Peyer's patch (tissue), 4 donors: Measurements from ENCODE around the gene CLDN4. TPM values are rescaled to one million over a fixed set of nuclear protein-coding genes. Genes with fewer than 3 reads are reported as not detected.

ENCODE experiments used
- DNase-seq, 3 donors: peaks; one replicate each; pipeline ENCODE4 v3.0.0-alpha.2; 2017 to 2019
- H3K27ac ChIP-seq, 4 donors: fragments of 200-600 bp; sonication (generic); one replicate each; pipeline ENCODE4 v1.5.1; 2016 to 2019
- H3K27me3 ChIP-seq, 2 donors: fragments of 200-600 bp; sonication (generic); one replicate each; pipeline ENCODE4 v1.5.1; 2019
- H3K36me3 ChIP-seq, 3 donors: fragments of 200-600 bp; sonication (generic); one replicate each; pipeline ENCODE4 v1.5.1; 2016 to 2019
- H3K4me1 ChIP-seq, 4 donors: fragments of 200-600 bp; sonication (generic); one replicate each; pipeline ENCODE4 v1.5.1; 2016 to 2019
- H3K4me3 ChIP-seq, 4 donors: fragments of 200-600 bp; sonication (generic); 1 replicate in 3 of 4; 2 replicates in 1 of 4; pipeline ENCODE4 v1.5.1; 2016 to 2019; ENCODE audit warnings: mild to moderate bottlenecking in 1 of 4
- H3K9me3 ChIP-seq, 4 donors: fragments of 200-600 bp; sonication (generic); one replicate each; pipeline ENCODE4 v1.5.1; 2016 to 2019; ENCODE audit warnings: mild to moderate bottlenecking in 1 of 4
- POLR2A ChIP-seq, 2 donors: fragments of 450-650 bp; IDR thresholded peaks; one replicate each; pipeline ENCODE4 v1.5.1; 2017; ENCODE audit warnings: antibody characterized with exemption in 2 of 2, mild to moderate bottlenecking in 2 of 2, moderate library complexity in 2 of 2
- total RNA-seq, 4 donors: library from RNA; depleted of rRNA; stranded (reverse); fragments of >200 nt; gene quantifications; one replicate each; pipeline ENCODE4 v1.1.0, GENCODE V29; 2016
- TF ChIP-seq, protein P1 (sequence below), 6 experiments: fragments of 450-650 bp in 4 of 6; fragments of 200-600 bp in 2 of 6; sonication (generic) in 1 of 6; IDR thresholded peaks; one replicate each; pipeline ENCODE4 v1.5.1; 2017 to 2019; ENCODE audit warnings: antibody characterized with exemption in 6 of 6, mild to moderate bottlenecking in 3 of 6, moderate library complexity in 1 of 6

Gene CLDN4
- total RNA-seq, 4 donors from 2014 or later: 83.3 to 551 (median 450) TPM

DNA sequence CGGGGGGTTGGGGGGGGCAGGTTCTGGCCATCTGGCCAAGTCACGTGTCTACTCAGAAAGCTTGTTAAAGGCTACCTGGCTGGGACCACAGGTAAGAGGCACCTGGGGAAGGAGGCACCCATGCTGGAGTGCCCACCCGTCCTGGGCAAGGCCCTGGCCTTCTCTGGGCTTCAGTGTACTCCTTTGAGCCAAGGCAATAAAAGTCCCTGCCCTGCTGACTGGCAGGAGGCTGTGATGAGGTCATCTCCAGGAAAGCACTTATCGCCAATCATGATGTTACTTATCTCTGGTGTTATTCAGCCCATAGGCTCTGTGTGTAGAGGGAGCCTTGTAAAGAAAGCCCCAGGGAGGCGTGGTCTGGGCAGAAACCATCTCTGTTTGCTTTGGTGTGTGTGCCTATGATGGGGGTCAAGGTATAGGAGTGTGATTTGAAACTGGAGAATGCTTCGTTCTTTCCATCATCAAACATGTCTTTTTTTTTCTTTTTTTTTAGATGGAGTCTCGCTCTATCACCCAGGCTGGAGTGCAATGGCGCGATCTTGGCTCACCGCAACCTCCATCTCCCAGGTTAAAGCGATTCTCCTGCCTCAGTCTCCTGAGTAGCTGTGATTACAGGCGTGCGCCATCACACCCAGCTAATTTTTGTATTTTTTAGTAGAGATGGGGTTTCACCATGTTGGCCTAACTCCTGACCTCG is 2.5 kb upstream of the CLDN4 start:
- TF ChIP-seq, protein P1, sequence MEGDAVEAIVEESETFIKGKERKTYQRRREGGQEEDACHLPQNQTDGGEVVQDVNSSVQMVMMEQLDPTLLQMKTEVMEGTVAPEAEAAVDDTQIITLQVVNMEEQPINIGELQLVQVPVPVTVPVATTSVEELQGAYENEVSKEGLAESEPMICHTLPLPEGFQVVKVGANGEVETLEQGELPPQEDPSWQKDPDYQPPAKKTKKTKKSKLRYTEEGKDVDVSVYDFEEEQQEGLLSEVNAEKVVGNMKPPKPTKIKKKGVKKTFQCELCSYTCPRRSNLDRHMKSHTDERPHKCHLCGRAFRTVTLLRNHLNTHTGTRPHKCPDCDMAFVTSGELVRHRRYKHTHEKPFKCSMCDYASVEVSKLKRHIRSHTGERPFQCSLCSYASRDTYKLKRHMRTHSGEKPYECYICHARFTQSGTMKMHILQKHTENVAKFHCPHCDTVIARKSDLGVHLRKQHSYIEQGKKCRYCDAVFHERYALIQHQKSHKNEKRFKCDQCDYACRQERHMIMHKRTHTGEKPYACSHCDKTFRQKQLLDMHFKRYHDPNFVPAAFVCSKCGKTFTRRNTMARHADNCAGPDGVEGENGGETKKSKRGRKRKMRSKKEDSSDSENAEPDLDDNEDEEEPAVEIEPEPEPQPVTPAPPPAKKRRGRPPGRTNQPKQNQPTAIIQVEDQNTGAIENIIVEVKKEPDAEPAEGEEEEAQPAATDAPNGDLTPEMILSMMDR (IDR thresholded peaks at IDR 0.05): no peak
- peak; percentile 78 to 97 for TF ChIP-seq POLR2A (IDR thresholded peaks at IDR 0.05)
- peaks cover 0 to 3% (median 0%) of the 10 kb centered on the region in 4 donors for H3K9me3 ChIP-seq
- no peaks in the 10 kb centered on the region for H3K27me3 ChIP-seq
- peaks cover 0 to 51% (median 13%) of the 10 kb centered on the region in 4 donors for H3K4me1 ChIP-seq
- peak overlapping the region in 3 of 4 donors; percentile 85 to 100 (median 98) for H3K27ac ChIP-seq
- H3K4me3 ChIP-seq: peak overlapping the region in 1 of 4 donors; percentile 70
- peak in 1 of 3 donors; percentile 90 for DNase-seq
- H3K36me3 ChIP-seq: peaks cover 0 to 11% (median 0%) of the 10 kb centered on the region in 3 donors

DNA sequence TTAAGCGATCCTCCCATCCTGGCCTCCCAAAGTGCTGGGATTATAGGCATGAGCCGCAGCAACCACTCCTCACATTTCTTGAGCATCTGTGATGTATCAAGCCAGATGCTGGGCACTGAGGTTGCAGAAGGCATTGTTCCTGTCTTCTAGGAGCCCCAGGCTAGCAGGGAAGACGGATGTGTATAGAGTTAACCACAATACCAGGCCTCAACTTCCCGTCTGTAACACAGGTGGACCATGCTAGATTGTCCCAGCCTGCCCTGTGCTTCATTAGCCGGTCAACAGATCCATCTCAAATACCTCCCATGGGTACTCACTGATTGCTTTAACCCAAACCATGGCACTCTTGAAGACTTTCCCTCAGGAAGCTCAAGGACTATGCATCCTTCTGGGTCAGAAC is 1.8 kb upstream of the CLDN4 start:
- Histone ChIP-seq H3K4me1 (peaks cover 0 to 44% (median 13%) of the 10 kb centered on the region in 4 donors), H3K9me3 (peaks cover 0 to 3% (median 0%) of the 10 kb centered on the region in 4 donors), H3K27me3 (no peaks in the 10 kb centered on the region), H3K27ac (peak overlapping the region in 3 of 4 donors; percentile 85 to 100 (median 98)), H3K36me3 (peaks cover 0 to 11% (median 0%) of the 10 kb centered on the region in 3 donors), H3K4me3 (peak overlapping the region in 2 of 4 donors; percentile 70 to 87)
- DNase-seq: no peak
- no peak for TF ChIP-seq POLR2A (IDR thresholded peaks at IDR 0.05)
- TF ChIP-seq, protein P1 (IDR thresholded peaks at IDR 0.05): no peak

DNA sequence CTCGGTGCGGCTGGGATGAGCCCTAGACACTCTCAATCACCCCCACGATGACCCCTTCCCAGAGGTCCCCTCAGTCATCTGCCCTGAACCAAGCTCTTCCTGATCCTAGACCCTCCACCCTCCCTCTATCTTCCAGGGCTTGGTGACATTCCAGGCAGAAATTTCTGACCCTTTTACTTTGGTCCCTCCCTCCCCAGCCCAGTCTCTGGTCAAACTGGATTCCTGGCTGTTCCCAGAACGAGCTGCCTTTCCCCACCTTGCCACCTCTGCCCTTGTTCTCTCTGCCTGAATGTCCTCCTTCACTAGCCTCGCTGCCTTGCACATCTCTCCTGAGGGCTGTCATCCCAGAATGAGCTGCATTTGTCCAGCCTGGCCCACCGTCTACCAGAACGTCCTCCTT is 1.3 kb upstream of the CLDN4 start:
- H3K36me3 ChIP-seq: peaks cover 0 to 11% (median 0%) of the 10 kb centered on the region in 3 donors
- H3K4me1 ChIP-seq: peaks cover 0 to 39% (median 13%) of the 10 kb centered on the region in 4 donors
- H3K4me3 ChIP-seq: peak overlapping the region in 2 of 4 donors; percentile 70 to 87
- H3K27ac ChIP-seq: peak overlapping the region in 3 of 4 donors; percentile 85 to 100 (median 98)
- H3K9me3 ChIP-seq: peaks cover 0 to 3% (median 0%) of the 10 kb centered on the region in 4 donors
- no peak for DNase-seq
- TF ChIP-seq POLR2A (IDR thresholded peaks at IDR 0.05): no peak
- TF ChIP-seq, protein P1 (IDR thresholded peaks at IDR 0.05): no peak
- H3K27me3 ChIP-seq: no peaks in the 10 kb centered on the region

DNA sequence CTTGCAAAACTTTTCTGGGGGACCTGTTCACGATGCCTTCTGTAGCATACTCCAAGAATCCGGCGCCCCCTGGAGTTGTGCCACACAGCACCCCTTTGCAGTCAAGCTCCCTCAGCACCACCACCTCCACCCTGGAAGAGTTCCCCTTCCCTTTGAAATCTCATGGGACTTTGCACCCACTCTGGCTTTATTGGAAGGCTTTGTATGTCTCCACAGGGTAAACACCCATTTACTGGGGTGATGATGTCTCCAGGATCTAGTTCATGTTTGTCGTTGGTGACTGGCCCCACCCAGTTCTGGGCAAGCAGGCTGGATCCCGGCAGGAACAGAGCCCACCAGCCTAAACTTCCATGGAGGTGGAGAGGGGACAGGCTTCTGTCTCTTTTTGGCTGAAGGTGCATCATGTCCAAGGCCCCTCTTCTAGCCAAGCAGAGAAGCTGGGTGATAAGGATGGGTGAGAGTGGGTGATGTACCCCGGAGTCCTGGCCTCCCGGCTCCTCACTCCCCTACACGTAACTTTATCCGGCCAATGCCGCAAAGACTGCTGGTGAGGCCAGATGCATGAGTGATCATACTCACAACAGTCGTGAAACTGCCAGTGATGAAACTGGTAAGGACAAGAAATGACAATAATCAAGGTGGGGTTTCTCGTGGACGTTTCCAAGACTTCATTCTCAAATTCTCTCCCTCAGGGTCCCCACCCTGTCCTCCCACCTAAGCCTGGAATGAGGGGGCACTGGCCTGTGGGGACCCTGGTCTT is 695 bp upstream of the CLDN4 start:
- peaks cover 0 to 3% (median 0%) of the 10 kb centered on the region in 4 donors for H3K9me3 ChIP-seq
- peak overlapping the region in 3 of 4 donors; percentile 15 to 87 (median 70) for H3K4me3 ChIP-seq
- peak overlapping the region in 3 of 4 donors; percentile 85 to 100 (median 98) for H3K27ac ChIP-seq
- peak in 2 of 3 donors; percentile 83 to 85 for DNase-seq
- H3K36me3 ChIP-seq: peaks cover 0 to 11% (median 0%) of the 10 kb centered on the region in 3 donors
- H3K27me3 ChIP-seq: no peaks in the 10 kb centered on the region
- TF ChIP-seq POLR2A (IDR thresholded peaks at IDR 0.05): peak; percentile 86 to 97
- TF ChIP-seq, protein P1 (IDR thresholded peaks at IDR 0.05): peak in 2 of 6 experiments; percentile 34 to 38
- H3K4me1 ChIP-seq: peaks cover 0 to 37% (median 13%) of the 10 kb centered on the region in 4 donors

DNA sequence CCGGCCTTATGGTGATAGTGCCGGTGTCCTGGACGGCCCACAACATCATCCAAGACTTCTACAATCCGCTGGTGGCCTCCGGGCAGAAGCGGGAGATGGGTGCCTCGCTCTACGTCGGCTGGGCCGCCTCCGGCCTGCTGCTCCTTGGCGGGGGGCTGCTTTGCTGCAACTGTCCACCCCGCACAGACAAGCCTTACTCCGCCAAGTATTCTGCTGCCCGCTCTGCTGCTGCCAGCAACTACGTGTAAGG is 713 bp downstream of the CLDN4 start:
- Histone ChIP-seq H3K27ac (peak overlapping the region in 3 of 4 donors; percentile 85 to 100 (median 98)), H3K4me3 (peak overlapping the region in 3 of 4 donors; percentile 49 to 87 (median 70)), H3K27me3 (no peaks in the 10 kb centered on the region), H3K36me3 (peaks cover 0 to 11% (median 0%) of the 10 kb centered on the region in 3 donors), H3K4me1 (peaks cover 0 to 27% (median 11%) of the 10 kb centered on the region in 4 donors), H3K9me3 (peaks cover 0 to 3% (median 0%) of the 10 kb centered on the region in 4 donors)
- TF ChIP-seq POLR2A (IDR thresholded peaks at IDR 0.05): no peak
- TF ChIP-seq, protein P1 (IDR thresholded peaks at IDR 0.05): no peak
- no peak for DNase-seq
